ENCODE results near the gene ATP1A4. TPM values are rescaled to one million over a fixed set of nuclear protein-coding genes. Genes with fewer than 3 reads are reported as not detected.

Gene ATP1A4
- total RNA-seq, 2 donors from 2014 or later = 0.68 to 1.1 TPM

GRCh38 chr1:160164121-160164520 is 12.7 kb downstream of the ATP1A4 start:
- ATAC-seq (ENCODE audit: insufficient number of reproducible peaks, low FRiP score, low read depth) (no peak), DNase-seq (ENCODE audit: low spot score) (no peak)
- no peak for TF ChIP-seq CTCF (IDR thresholded peaks at IDR 0.05)
- no peaks in the 10 kb centered on the region for H3K9me3 ChIP-seq
- H3K27me3 ChIP-seq (replicated peaks; ENCODE audit: insufficient read depth) = no peaks in the 10 kb centered on the region
- H3K36me3 ChIP-seq = no peaks in the 10 kb centered on the region
- H3K4me1 ChIP-seq (ENCODE audit: control insufficient read depth in 1 of 2, low read depth in 2 of 2) = peaks cover 0 to 15% of the 10 kb centered on the region in 2 donors
- H3K4me3 ChIP-seq = no peak overlapping the region
- no peak overlapping the region for H3K27ac ChIP-seq

- TF ChIP-seq CTCF (IDR thresholded peaks at IDR 0.05) = no peak
- no peak overlapping the region for H3K27ac ChIP-seq
- DNase-seq (ENCODE audit: low spot score) = no peak
- no peaks in the 10 kb centered on the region for H3K36me3 ChIP-seq
- no peak for ATAC-seq (ENCODE audit: insufficient number of reproducible peaks, low FRiP score, low read depth)
- no peak overlapping the region for H3K4me3 ChIP-seq
- H3K4me1 ChIP-seq (ENCODE audit: control insufficient read depth in 1 of 2, low read depth in 2 of 2) = peaks cover 0 to 9% of the 10 kb centered on the region in 2 donors
- H3K9me3 ChIP-seq = no peaks in the 10 kb centered on the region
- H3K27me3 ChIP-seq (replicated peaks; ENCODE audit: insufficient read depth) = no peaks in the 10 kb centered on the region
Measured at GRCh38 chr1:160166166-160166868, 14.9 kb downstream of the ATP1A4 start.

- Histone ChIP-seq H3K4me3 (no peak overlapping the region), H3K27ac (no peak overlapping the region), H3K9me3 (no peaks in the 10 kb centered on the region), H3K27me3 (replicated peaks; ENCODE audit: insufficient read depth) (no peaks in the 10 kb centered on the region), H3K36me3 (no peaks in the 10 kb centered on the region), H3K4me1 (ENCODE audit: control insufficient read depth in 1 of 2, low read depth in 2 of 2) (peaks cover 0 to 5% of the 10 kb centered on the region in 2 donors)
- no peak for DNase-seq (ENCODE audit: low spot score)
- ATAC-seq (ENCODE audit: insufficient number of reproducible peaks, low FRiP score, low read depth) = no peak
- TF ChIP-seq CTCF (IDR thresholded peaks at IDR 0.05) = no peak
Measured at GRCh38 chr1:160167056-160167455, 15.7 kb downstream of the ATP1A4 start.

- no peaks in the 10 kb centered on the region for H3K4me1 ChIP-seq (ENCODE audit: control insufficient read depth in 1 of 2, low read depth in 2 of 2)
- no peaks in the 10 kb centered on the region for H3K36me3 ChIP-seq
- H3K27ac ChIP-seq = no peak overlapping the region
- H3K4me3 ChIP-seq = no peak overlapping the region
- no peak for TF ChIP-seq CTCF (IDR thresholded peaks at IDR 0.05)
- no peak for DNase-seq (ENCODE audit: low spot score)
- no peaks in the 10 kb centered on the region for H3K9me3 ChIP-seq
- H3K27me3 ChIP-seq (replicated peaks; ENCODE audit: insufficient read depth) = no peaks in the 10 kb centered on the region
- no peak for ATAC-seq (ENCODE audit: insufficient number of reproducible peaks, low FRiP score, low read depth)
Measured at GRCh38 chr1:160167580-160167979, 16.2 kb downstream of the ATP1A4 start.

- Histone ChIP-seq H3K27ac (no peak overlapping the region), H3K4me3 (no peak overlapping the region), H3K4me1 (ENCODE audit: control insufficient read depth in 1 of 2, low read depth in 2 of 2) (no peaks in the 10 kb centered on the region), H3K27me3 (replicated peaks; ENCODE audit: insufficient read depth) (no peaks in the 10 kb centered on the region), H3K36me3 (no peaks in the 10 kb centered on the region), H3K9me3 (no peaks in the 10 kb centered on the region)
- ATAC-seq (ENCODE audit: insufficient number of reproducible peaks, low FRiP score, low read depth) = no peak
- DNase-seq (ENCODE audit: low spot score) = no peak
- no peak for TF ChIP-seq CTCF (IDR thresholded peaks at IDR 0.05)
Measured at GRCh38 chr1:160168016-160168415, 16.6 kb downstream of the ATP1A4 start.
